GM10266 (cell line): ENCODE measurements around the gene TP53.
A peak's percentile ranks its signal among the peaks of the same experiment; 100 is the strongest.

Experiments
- DNase-seq: peaks from one replicate; pipeline ENCODE4 v3.0.0; 2012; ENCODE audit errors: extremely low spot score
- TF ChIP-seq, protein P1 (sequence below): IDR thresholded peaks from 2 replicates; pipeline ENCODE4 v1.5.1; 2012; ENCODE audit warnings: mild to moderate bottlenecking, low read depth; ENCODE audit not compliant: control insufficient read depth, insufficient read depth; ENCODE audit errors: missing control alignments

Gene TP53

DNA sequence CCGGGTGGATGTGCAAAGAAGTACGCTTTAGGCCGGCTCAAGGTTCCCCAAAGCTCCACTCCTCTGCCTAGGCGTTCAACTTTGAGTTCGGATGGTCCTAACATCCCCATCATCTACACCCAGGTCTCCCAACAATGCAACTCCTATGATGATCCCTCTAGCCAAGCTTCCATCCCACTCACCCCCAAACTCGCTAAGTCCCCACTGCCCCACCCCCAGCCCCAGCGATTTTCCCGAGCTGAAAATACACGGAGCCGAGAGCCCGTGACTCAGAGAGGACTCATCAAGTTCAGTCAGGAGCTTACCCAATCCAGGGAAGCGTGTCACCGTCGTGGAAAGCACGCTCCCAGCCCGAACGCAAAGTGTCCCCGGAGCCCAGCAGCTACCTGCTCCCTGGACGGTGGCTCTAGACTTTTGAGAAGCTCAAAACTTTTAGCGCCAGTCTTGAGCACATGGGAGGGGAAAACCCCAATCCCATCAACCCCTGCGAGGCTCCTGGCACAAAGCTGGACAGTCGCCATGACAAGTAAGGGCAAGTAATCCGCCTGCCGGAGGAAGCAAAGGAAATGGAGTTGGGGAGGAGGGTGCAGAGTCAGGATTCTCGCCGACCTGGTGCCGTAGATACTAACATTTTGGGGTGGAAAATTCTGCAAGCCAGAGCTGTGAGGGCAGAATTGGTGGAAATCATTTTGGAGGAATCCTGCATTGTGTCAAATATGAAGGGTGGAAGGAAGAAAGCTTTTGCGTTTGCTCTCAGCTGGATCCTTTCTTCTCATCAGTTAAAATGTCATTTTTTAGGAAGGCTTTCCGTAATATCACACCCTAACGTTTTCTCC lies at the start of gene TP53:
TSS of gene TP53 (minus strand) at position 419 of the 836 bp plus-strand sequence. CDS start 10,896 bp downstream, outside the sequence.
- TF ChIP-seq, protein P1, sequence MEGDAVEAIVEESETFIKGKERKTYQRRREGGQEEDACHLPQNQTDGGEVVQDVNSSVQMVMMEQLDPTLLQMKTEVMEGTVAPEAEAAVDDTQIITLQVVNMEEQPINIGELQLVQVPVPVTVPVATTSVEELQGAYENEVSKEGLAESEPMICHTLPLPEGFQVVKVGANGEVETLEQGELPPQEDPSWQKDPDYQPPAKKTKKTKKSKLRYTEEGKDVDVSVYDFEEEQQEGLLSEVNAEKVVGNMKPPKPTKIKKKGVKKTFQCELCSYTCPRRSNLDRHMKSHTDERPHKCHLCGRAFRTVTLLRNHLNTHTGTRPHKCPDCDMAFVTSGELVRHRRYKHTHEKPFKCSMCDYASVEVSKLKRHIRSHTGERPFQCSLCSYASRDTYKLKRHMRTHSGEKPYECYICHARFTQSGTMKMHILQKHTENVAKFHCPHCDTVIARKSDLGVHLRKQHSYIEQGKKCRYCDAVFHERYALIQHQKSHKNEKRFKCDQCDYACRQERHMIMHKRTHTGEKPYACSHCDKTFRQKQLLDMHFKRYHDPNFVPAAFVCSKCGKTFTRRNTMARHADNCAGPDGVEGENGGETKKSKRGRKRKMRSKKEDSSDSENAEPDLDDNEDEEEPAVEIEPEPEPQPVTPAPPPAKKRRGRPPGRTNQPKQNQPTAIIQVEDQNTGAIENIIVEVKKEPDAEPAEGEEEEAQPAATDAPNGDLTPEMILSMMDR, result no peak

DNA sequence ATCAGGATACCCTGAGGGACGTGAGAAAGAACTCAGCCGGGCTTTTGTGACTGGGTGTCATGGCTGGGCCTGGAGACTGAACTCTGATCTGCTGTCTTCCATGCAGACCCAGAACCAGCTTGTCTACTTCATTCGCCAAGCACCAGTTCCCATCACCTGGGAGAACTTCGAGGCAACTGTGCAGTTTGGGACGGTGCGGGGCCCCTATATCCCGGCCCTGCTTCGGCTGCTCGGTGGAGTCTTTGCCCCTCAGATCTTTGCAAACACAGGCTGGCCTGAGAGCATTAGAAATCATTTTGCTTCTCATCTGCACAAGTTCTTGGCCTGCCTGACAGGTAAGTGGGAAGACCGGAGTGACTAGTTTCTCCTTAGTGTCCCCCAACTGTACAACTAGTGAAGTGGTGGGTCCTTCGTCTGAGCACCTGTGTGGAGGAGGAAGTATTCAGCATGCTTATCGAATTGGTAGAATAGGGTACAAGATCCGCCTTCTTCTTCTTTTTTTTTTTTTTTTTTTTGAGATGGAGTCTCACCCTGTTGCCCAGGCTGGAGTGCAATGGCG lies 45.8 kb upstream of the TP53 start:
- no peak for DNase-seq
- TF ChIP-seq, protein P1, result no peak

More for the DNA sequence above, at the start of gene TP53:
- DNase-seq, result peak; percentile 84

DNA sequence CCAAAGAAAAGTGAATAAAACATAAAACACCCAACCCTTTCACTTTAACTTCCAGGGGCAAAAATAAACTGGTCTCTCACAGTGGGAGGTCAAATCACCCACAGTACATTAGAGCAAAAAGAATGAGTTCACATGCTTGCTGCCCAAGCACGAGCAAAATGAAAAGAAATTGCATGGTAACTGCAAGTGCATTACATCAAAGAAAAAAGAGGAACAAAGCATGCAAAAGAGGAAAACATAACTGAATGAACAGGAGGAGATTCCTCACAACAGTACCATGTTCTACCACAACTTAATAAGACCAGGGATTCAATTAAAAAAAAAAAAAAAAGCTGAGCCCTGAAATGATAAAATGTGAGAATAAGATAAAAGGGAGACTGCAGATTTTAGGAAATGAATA lies 42.5 kb upstream of the TP53 start:
- TF ChIP-seq, protein P1, result no peak
- DNase-seq, result no peak

DNA sequence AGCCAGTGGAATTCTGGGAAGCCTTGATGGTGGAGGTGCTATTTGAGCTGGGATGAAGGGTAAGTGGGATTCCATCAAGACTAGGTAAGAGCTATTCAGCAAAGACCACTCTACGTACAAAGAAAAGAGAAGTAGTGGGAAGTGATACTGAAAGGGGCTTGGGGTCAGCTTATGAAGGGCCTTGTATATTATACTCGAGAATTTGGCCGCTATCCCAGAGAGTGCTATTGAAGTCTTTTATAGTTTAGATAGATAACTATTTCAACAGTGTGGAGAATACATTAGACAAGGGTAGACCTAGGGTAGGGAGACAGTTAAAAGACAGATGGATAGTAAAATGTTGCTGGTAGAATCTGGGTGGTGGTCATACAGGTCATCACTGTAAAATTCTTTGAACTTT lies 40.6 kb upstream of the TP53 start:
- no peak for DNase-seq
- TF ChIP-seq, protein P1, result no peak

DNA sequence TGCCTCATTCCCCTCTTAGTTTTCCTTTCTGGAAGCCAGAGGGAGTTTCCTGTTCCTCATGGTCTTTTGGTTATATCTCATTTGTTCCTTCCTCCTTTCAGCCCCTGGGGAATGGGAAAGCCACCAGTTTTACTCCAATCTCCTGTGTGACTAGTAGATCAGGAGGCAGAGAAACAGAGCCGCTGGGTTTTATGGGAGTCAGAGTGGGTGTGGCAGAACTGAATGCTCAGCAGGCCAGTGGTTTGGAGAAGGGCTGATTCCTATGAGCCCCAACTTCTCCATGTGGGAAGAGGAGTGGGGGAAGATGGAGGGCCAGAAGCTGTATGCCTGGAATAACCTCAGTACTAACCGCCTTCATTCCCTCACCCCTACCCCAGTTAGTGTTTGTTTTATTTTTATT lies 34.3 kb upstream of the TP53 start:
- DNase-seq, result no peak
- TF ChIP-seq, protein P1, result no peak

DNA sequence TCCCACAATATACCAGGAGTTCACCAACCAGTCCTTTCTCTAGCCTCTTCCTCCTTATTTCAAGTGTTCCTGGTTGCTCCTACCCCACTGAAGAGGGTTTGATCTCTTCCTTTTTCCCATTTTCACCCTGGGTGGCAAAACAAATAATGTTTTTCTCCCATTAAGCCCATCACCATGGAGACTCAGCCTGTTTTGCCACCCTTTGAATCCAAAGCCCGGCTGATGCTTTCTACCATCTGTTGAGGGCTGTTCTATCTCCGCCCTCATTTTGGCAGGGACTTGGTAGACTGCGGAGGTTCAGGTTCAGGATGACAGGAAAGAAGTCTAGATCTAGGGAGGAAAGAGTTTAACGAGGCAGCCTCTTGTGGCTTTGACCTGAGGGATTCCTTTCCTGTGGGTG lies 32.8 kb upstream of the TP53 start:
- TF ChIP-seq, protein P1, result no peak
- DNase-seq, result no peak

DNA sequence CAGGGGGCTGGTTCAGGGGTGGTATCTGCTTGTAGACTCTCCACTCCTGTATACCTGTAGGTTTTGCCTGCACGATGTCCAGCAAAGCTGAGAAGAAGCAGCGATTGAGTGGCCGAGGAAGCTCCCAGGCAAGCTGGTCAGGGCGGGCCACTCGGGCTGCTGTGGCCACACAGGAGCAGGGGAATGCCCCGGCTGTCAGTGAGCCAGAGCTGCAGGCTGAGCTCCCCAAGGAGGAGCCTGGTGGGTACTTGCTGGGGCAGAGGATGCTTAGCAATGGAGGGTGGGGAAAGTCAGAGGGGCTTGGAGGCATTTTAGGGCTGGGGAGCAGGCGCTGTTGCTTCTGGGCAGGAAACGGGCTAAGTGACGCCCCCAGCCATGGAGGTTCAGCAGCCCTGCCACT lies 32.4 kb upstream of the TP53 start:
- DNase-seq, result no peak
- TF ChIP-seq, protein P1, result no peak
